Measurements from ENCODE around the gene DACT1. TPM values are rescaled to one million over a fixed set of nuclear protein-coding genes. Genes with fewer than 3 reads are reported as not detected.

The DACT1 gene
- total RNA-seq, 1 donor from 2014 or later = 17.0 TPM

DNA sequence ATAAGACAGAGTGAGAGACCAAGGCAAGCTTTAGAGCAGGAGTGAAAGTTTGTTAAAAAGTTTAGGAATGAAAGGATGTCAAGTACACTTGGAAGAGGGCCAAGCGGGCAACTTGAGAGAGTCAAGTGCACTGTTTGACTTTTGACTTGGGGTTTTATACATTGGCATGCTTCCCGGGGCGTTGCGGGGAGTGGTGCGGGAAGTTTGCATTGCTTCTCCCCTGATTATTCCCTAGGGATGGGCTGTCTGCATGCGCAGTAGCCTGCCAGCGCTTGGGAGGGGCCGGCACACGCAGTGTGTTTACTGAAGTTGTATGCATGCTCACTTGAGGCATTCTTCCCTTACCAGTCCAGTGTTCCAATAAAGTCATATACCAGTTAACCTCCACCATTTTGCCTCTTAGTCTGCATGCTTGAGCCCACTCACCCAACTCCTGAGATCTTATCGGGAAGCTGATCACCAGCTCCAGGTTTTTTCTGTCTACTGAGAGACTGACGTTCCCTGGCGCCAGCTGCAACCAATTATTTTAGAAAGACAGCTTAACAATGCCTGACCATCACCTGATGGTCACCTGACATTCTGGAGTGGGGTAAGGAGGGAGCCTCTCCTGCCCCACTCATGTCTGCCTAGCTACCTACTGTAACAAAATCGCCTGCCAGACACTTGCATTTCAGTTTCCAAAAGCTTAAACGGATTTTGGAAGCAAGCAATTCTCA lies 53.2 kb downstream of the DACT1 start:
- TF ChIP-seq CTCF (IDR thresholded peaks at IDR 0.05; ENCODE audit: insufficient read depth, low read length, poor library complexity, severe bottlenecking) = no peak
- DNase-seq (ENCODE audit: low read depth) = no peak
- Histone ChIP-seq H3K4me3 (ENCODE audit: low read depth, low read length) (no peak overlapping the region), H3K27me3 (ENCODE audit: control insufficient read depth, insufficient read depth, low read length) (no peaks in the 10 kb centered on the region), H3K36me3 (ENCODE audit: control insufficient read depth, insufficient read depth, low read length) (no peaks in the 10 kb centered on the region)

DNA sequence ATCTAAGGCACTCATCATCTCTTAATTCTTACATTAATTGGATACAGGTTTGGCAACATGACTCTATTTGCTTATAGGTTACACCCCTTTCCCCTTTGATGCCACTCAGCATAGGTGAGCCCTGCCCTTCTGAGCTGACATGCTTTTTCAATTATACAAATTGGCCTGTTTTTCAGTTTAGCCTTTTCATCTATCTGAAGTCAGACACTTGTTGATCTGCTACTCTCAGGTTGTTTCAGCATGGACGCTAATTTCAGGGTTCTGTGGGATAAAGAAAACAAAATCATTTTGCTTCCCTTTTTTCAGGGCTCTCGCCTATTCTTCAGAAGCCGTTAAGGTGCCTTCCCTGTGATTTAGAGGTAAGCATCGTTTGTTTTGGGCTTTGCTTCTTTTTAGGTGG lies 55.3 kb downstream of the DACT1 start:
- no peak for TF ChIP-seq CTCF (IDR thresholded peaks at IDR 0.05; ENCODE audit: insufficient read depth, low read length, poor library complexity, severe bottlenecking)
- no peak overlapping the region for H3K4me3 ChIP-seq (ENCODE audit: low read depth, low read length)
- H3K27me3 ChIP-seq (ENCODE audit: control insufficient read depth, insufficient read depth, low read length) = no peaks in the 10 kb centered on the region
- H3K36me3 ChIP-seq (ENCODE audit: control insufficient read depth, insufficient read depth, low read length) = no peaks in the 10 kb centered on the region
- DNase-seq (ENCODE audit: low read depth) = no peak

- DNase-seq (ENCODE audit: low read depth) = no peak
- no peak for TF ChIP-seq CTCF (IDR thresholded peaks at IDR 0.05; ENCODE audit: insufficient read depth, low read length, poor library complexity, severe bottlenecking)
- H3K4me3 ChIP-seq (ENCODE audit: low read depth, low read length) = no peak overlapping the region
- no peaks in the 10 kb centered on the region for H3K36me3 ChIP-seq (ENCODE audit: control insufficient read depth, insufficient read depth, low read length)
- no peaks in the 10 kb centered on the region for H3K27me3 ChIP-seq (ENCODE audit: control insufficient read depth, insufficient read depth, low read length)
Measured at GRCh38 chr14:58695514-58695913, 57.8 kb downstream of the DACT1 start.

DNA sequence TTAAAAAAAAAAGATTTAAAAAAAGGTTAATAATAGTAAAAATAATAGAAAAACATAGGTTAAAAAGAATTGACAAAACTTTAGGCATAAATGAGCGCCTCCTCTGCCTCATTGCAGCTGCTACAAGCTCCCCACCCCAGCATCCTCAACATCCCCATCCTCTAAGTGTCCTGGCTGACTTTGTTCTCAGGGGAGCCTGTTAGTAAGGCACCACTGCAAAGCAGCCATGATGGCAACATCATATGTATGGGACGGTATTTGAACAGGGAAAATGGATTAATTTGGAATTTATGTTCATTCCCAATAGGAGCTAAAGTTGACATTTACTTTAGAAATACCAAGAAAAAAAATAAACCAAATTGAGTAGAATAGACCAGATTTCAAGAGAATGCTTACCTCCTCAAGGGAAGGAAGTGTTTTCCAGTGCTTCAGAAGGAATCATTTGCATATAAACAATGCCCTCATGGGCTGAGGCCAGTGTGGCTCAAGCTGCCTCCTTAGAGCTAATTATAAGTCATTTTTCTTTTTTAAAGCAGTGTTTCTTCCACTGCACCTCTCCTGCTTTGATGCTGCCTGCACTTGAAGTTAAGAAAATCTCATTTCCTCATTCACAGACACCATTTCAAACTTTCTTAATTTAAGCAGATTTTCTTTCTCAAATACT lies 59.6 kb downstream of the DACT1 start:
- H3K27me3 ChIP-seq (ENCODE audit: control insufficient read depth, insufficient read depth, low read length) = no peaks in the 10 kb centered on the region
- H3K4me3 ChIP-seq (ENCODE audit: low read depth, low read length) = no peak overlapping the region
- DNase-seq (ENCODE audit: low read depth) = no peak
- TF ChIP-seq CTCF (IDR thresholded peaks at IDR 0.05; ENCODE audit: insufficient read depth, low read length, poor library complexity, severe bottlenecking) = no peak
- no peaks in the 10 kb centered on the region for H3K36me3 ChIP-seq (ENCODE audit: control insufficient read depth, insufficient read depth, low read length)

Other genes with a start within 250 kb of the DACT1 start
- gene TOMM20L, start 242.0 kb upstream of the DACT1 start, total RNA-seq = not detected in 2 replicates
- 72.7 and 113 TPM in 2 replicates for gene TIMM9, start 210.4 kb upstream of the DACT1 start, total RNA-seq
- 21.2 and 21.4 TPM in 2 replicates for gene KIAA0586, start 210.2 kb upstream of the DACT1 start, total RNA-seq